Esophagus squamous epithelium (tissue), 5 donors: ENCODE measurements around the gene B4GALT5. TPM values are rescaled to one million over a fixed set of nuclear protein-coding genes. Genes with fewer than 3 reads are reported as not detected.
A peak's percentile ranks its signal among the peaks of the same experiment; 100 is the strongest.

Source experiments
- DNase-seq: peaks from one replicate; lab custom pipeline; 2025; lab: John Stamatoyannopoulos, UW
- H3K27ac ChIP-seq, 4 donors: fragments of 200-600 bp; sonication (generic); one replicate each; pipeline ENCODE4 v1.5.1; 2016 to 2019; ENCODE audit warnings: mild to moderate bottlenecking in 1 of 4
- H3K27me3 ChIP-seq, 4 donors: fragments of 200-600 bp; sonication (generic); 1 replicate in 3 of 4; 2 replicates in 1 of 4; pipeline versions ENCODE4 v1.5.1 to v1.6.0; 2017 to 2021; ENCODE audit warnings: antibody characterized with exemption in 1 of 4
- H3K36me3 ChIP-seq, 3 donors: fragments of 200-600 bp; sonication (generic); one replicate each; pipeline ENCODE4 v1.5.1; 2016 to 2019
- H3K4me1 ChIP-seq, 3 donors: fragments of 200-600 bp; sonication (generic); one replicate each; pipeline ENCODE4 v1.5.1; 2017 to 2019
- H3K4me3 ChIP-seq, 4 donors: fragments of 200-600 bp; sonication (generic); 1 replicate in 3 of 4; 2 replicates in 1 of 4; pipeline ENCODE4 v1.5.1; 2016 to 2019; ENCODE audit warnings: mild to moderate bottlenecking in 2 of 4, moderate library complexity in 1 of 4
- H3K9me3 ChIP-seq, 3 donors: fragments of 200-600 bp; sonication (generic); one replicate each; pipeline ENCODE4 v1.5.1; 2016 to 2019
- CTCF ChIP-seq, 6 experiments: fragments of 450-650 bp in 4 of 6; fragments of 200-600 bp in 2 of 6; sonication (generic) in 2 of 6; IDR thresholded peaks; one replicate each; pipeline ENCODE4 v1.5.1; 2016 to 2019; ENCODE audit warnings: antibody characterized with exemption in 6 of 6, mild to moderate bottlenecking in 4 of 6, moderate library complexity in 4 of 6
- POLR2A ChIP-seq, 4 donors: fragments of 450-650 bp; IDR thresholded peaks; one replicate each; pipeline ENCODE4 v1.6.1; 2017; ENCODE audit warnings: antibody characterized with exemption in 4 of 4, mild to moderate bottlenecking in 4 of 4, moderate library complexity in 3 of 4
- WGBS, 2 donors: methylation state at CpG; one replicate each; pipeline ENCODE4 v1.1.5; 2018; 5-methylcytosine and 5-hydroxymethylcytosine counted together
- intact Hi-C: fragments of 100-400 bp; cut with DNase I; formaldehyde crosslinking; loops from one replicate; pipeline ENCODE4 v1.15.0; 2022
- total RNA-seq, 4 donors: library from RNA; depleted of rRNA; stranded (reverse); fragments of >200 nt; gene quantifications; one replicate each; pipeline ENCODE4 v1.1.0, GENCODE V29; 2016
- donor health status: DM: yes; HTN: yes; CAD: no.

The B4GALT5 gene
- total RNA-seq, 4 donors from 2014 or later, result 24.1 to 34.2 (median 25.7) TPM

- H3K27ac ChIP-seq, result no peak overlapping the region
These were observed 67.2 kb downstream of the B4GALT5 start for GRCh38 chr20:49646528-49646927.

GRCh38 chr20:49646126-49646525, 67.6 kb downstream of the B4GALT5 start:
- TF ChIP-seq CTCF (IDR thresholded peaks at IDR 0.05) (no peak), POLR2A (IDR thresholded peaks at IDR 0.05) (no peak)
- no peak for DNase-seq
- intact Hi-C loops, result no loop called here
- no peaks in the 10 kb centered on the region for H3K4me1 ChIP-seq
- no peaks in the 10 kb centered on the region for H3K27me3 ChIP-seq
- no peak overlapping the region for H3K27ac ChIP-seq
- H3K4me3 ChIP-seq, result no peak overlapping the region
- WGBS, 2 donors, result 94 to 95% methylated on average over 3 of the region's 3 CpGs
- H3K9me3 ChIP-seq, result no peaks in the 10 kb centered on the region
- peaks cover 5 to 95% (median 9%) of the 10 kb centered on the region in 3 donors for H3K36me3 ChIP-seq

More at GRCh38 chr20:49646528-49646927, 67.2 kb downstream of the B4GALT5 start:
- no peak overlapping the region for H3K4me3 ChIP-seq
- H3K9me3 ChIP-seq, result no peaks in the 10 kb centered on the region
- intact Hi-C loops, result no loop called here
- no peaks in the 10 kb centered on the region for H3K27me3 ChIP-seq
- 84 to 86% methylated on average over 2 of the region's 2 CpGs for WGBS, 2 donors
- H3K4me1 ChIP-seq, result no peaks in the 10 kb centered on the region
- no peak for TF ChIP-seq CTCF (IDR thresholded peaks at IDR 0.05)
- no peak for TF ChIP-seq POLR2A (IDR thresholded peaks at IDR 0.05)
- no peak for DNase-seq
- peaks cover 5 to 95% (median 11%) of the 10 kb centered on the region in 3 donors for H3K36me3 ChIP-seq

DNA sequence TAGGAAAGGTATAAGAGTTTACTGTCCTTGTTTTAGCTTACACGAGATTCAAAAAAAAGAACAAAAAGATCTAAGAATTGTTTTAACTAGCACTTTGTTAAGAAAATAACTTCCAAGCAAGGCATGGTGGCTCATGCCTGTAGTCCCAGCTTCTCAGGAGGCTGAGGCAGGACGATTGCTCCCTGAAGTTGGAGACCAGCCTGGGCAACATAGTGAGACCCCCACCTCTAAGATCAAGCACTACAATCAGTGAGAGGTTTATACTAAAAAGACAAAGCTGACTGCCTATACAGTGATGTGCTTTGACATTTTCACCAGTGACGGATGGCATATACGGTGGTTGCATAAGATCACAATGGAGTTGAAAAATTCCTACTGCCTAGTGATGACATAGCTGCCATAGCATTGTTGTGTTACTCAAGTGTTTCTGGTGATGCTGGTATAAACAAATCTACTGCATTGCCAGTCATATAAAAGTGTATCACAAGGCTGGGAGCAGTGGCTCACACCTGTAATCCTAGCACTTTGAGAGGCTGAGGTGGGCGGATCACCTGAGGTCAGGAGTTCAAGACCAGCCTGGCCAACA, 68.6 kb downstream of the B4GALT5 start:
- Histone ChIP-seq H3K4me1 (no peaks in the 10 kb centered on the region), H3K27me3 (no peaks in the 10 kb centered on the region), H3K9me3 (no peaks in the 10 kb centered on the region), H3K27ac (no peak overlapping the region), H3K36me3 (peaks cover 5 to 98% (median 13%) of the 10 kb centered on the region in 3 donors), H3K4me3 (no peak overlapping the region)
- 91 to 92% methylated on average over 5 of the region's 5 CpGs for WGBS, 2 donors
- no peak for TF ChIP-seq POLR2A (IDR thresholded peaks at IDR 0.05)
- TF ChIP-seq CTCF (IDR thresholded peaks at IDR 0.05), result no peak
- intact Hi-C loops, result no loop called here
- no peak for DNase-seq

DNA sequence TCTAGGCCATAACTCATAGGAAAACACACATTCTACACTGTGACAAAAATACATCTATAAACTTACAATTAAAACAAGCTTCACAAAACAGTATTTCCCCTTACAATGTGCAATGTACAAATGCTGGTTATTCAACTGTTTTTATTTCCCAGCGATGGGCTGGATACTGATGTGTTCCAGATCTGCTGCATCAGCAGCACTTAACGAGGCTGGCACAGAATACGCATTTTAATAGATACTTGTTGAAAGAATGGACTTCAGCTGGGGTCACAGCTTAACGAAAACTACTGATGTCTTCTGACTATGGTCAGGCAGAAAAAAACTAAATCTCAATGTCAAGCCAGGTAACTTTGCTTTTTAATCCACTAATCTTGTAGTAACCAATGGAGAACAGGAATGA, 70.9 kb downstream of the B4GALT5 start:
- WGBS, 2 donors, result 84 to 88% methylated on average over 4 of the region's 4 CpGs
- Histone ChIP-seq H3K27me3 (no peaks in the 10 kb centered on the region), H3K27ac (no peak overlapping the region), H3K4me3 (no peak overlapping the region), H3K36me3 (peaks cover 10 to 100% (median 22%) of the 10 kb centered on the region in 3 donors), H3K9me3 (no peaks in the 10 kb centered on the region), H3K4me1 (no peaks in the 10 kb centered on the region)
- TF ChIP-seq POLR2A (IDR thresholded peaks at IDR 0.05) (no peak), CTCF (IDR thresholded peaks at IDR 0.05) (no peak)
- DNase-seq, result no peak
- intact Hi-C loops, result no loop called here

- Histone ChIP-seq H3K36me3 (peaks cover 14 to 100% (median 21%) of the 10 kb centered on the region in 3 donors), H3K27me3 (no peaks in the 10 kb centered on the region), H3K4me3 (no peak overlapping the region), H3K9me3 (no peaks in the 10 kb centered on the region), H3K4me1 (no peaks in the 10 kb centered on the region), H3K27ac (peak overlapping the region in 1 of 4 donors; percentile 21)
- DNase-seq, result no peak
- TF ChIP-seq CTCF (IDR thresholded peaks at IDR 0.05), result no peak
- TF ChIP-seq POLR2A (IDR thresholded peaks at IDR 0.05), result no peak
- intact Hi-C loops, result no loop called here
- WGBS, 2 donors, result 81 to 84% methylated on average over 10 of the region's 10 CpGs
These were observed 71.7 kb downstream of the B4GALT5 start for GRCh38 chr20:49641683-49642656.
